ENCODE measurements around the gene BRD1.

DNA sequence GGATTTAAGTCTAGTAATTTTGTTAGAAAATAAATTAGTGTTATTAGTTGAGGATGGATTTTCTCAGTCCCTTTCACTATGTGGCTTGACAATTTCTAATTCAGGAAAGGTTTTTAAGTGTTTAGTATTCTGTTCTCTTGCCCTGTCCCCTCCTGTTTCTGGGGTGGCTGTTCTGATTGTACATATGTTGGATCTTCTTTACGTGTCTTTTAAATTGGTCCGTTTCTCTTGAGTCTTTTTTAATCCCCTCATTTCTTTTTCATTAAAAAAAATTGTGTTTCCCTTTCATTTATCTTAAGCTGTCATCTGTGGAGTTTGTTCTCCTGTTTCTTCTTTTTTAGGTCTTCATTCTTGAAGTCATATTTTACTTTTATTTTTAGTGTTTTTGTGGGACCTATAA is 38.5 kb upstream of the BRD1 start:
- TF ChIP-seq, protein P1, sequence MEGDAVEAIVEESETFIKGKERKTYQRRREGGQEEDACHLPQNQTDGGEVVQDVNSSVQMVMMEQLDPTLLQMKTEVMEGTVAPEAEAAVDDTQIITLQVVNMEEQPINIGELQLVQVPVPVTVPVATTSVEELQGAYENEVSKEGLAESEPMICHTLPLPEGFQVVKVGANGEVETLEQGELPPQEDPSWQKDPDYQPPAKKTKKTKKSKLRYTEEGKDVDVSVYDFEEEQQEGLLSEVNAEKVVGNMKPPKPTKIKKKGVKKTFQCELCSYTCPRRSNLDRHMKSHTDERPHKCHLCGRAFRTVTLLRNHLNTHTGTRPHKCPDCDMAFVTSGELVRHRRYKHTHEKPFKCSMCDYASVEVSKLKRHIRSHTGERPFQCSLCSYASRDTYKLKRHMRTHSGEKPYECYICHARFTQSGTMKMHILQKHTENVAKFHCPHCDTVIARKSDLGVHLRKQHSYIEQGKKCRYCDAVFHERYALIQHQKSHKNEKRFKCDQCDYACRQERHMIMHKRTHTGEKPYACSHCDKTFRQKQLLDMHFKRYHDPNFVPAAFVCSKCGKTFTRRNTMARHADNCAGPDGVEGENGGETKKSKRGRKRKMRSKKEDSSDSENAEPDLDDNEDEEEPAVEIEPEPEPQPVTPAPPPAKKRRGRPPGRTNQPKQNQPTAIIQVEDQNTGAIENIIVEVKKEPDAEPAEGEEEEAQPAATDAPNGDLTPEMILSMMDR (conservative IDR thresholded peaks at IDR 0.05; ENCODE audit: low read depth, low read length): no peak
- no peak for TF ChIP-seq EZH2 (IDR thresholded peaks at IDR 0.05; ENCODE audit: borderline replicate concordance, low read depth, low read length, poor library complexity, severe bottlenecking)

Data from A673 (cell line).